ENCODE data around the gene SNX32.

GRCh38 chr11:65864706-65865471 is 31.1 kb downstream of the SNX32 start:
- TF ChIP-seq EP300 (IDR thresholded peaks at IDR 0.05) = no peak
- no peak for TF ChIP-seq POLR2A (IDR thresholded peaks at IDR 0.05)
